ENCODE measurements around the gene MREG. TPM values are rescaled to one million over a fixed set of nuclear protein-coding genes. Genes with fewer than 3 reads are reported as not detected.

Gene MREG
- total RNA-seq, 6 donors from 2014 or later, result 15.4 to 22.6 (median 19.4) TPM

- no peaks in the 10 kb centered on the region for H3K9me3 ChIP-seq
- no peaks in the 10 kb centered on the region for H3K27me3 ChIP-seq
- H3K27ac ChIP-seq, result no peak overlapping the region
- 95 to 99% methylated on average over 5 of the region's 5 CpGs for WGBS, 2 donors
- no peaks in the 10 kb centered on the region for H3K36me3 ChIP-seq
- no peak for TF ChIP-seq EP300 (IDR thresholded peaks at IDR 0.05)
- TF ChIP-seq CTCF (IDR thresholded peaks at IDR 0.05), result no peak
- TF ChIP-seq POLR2A (IDR thresholded peaks at IDR 0.05), result no peak
- TF ChIP-seq POLR2AphosphoS5 (IDR thresholded peaks at IDR 0.05), result no peak
- H3K4me1 ChIP-seq, result peaks cover 9 to 15% (median 12%) of the 10 kb centered on the region in 4 donors
- no peak for DNase-seq
- no peak for ATAC-seq (ENCODE audit: low FRiP score in 2 of 2)
- H3K4me3 ChIP-seq, result no peak overlapping the region
These were observed 42.9 kb downstream of the MREG start for GRCh38 chr2:215970425-215970824.

- H3K9me3 ChIP-seq, result no peaks in the 10 kb centered on the region
- DNase-seq (no peak), ATAC-seq (ENCODE audit: low FRiP score in 2 of 2) (no peak)
- H3K36me3 ChIP-seq, result no peaks in the 10 kb centered on the region
- no peak overlapping the region for H3K27ac ChIP-seq
- H3K4me1 ChIP-seq, result peaks cover 7 to 11% (median 9%) of the 10 kb centered on the region in 4 donors
- H3K4me3 ChIP-seq, result no peak overlapping the region
- WGBS, 2 donors, result 90 to 91% methylated on average over 6 of the region's 6 CpGs
- TF ChIP-seq POLR2AphosphoS5 (IDR thresholded peaks at IDR 0.05) (no peak), CTCF (IDR thresholded peaks at IDR 0.05) (no peak), EP300 (IDR thresholded peaks at IDR 0.05) (no peak), POLR2A (IDR thresholded peaks at IDR 0.05) (no peak)
- no peaks in the 10 kb centered on the region for H3K27me3 ChIP-seq
These were observed 44.1 kb downstream of the MREG start for GRCh38 chr2:215969131-215969841.

GRCh38 chr2:215968499-215968898, 44.9 kb downstream of the MREG start:
- TF ChIP-seq CTCF (IDR thresholded peaks at IDR 0.05) (no peak), POLR2AphosphoS5 (IDR thresholded peaks at IDR 0.05) (no peak), POLR2A (IDR thresholded peaks at IDR 0.05) (no peak), EP300 (IDR thresholded peaks at IDR 0.05) (no peak)
- Histone ChIP-seq H3K4me1 (peaks cover 0 to 5% (median 2%) of the 10 kb centered on the region in 4 donors), H3K36me3 (no peaks in the 10 kb centered on the region), H3K9me3 (no peaks in the 10 kb centered on the region), H3K27ac (no peak overlapping the region), H3K27me3 (no peaks in the 10 kb centered on the region), H3K4me3 (no peak overlapping the region)
- WGBS, 2 donors, result 83 to 96% methylated on average over 3 of the region's 3 CpGs
- DNase-seq (no peak), ATAC-seq (ENCODE audit: low FRiP score in 2 of 2) (no peak)

- Histone ChIP-seq H3K9me3 (no peaks in the 10 kb centered on the region), H3K27ac (no peak overlapping the region), H3K4me3 (no peak overlapping the region), H3K36me3 (no peaks in the 10 kb centered on the region), H3K27me3 (no peaks in the 10 kb centered on the region), H3K4me1 (no peaks in the 10 kb centered on the region)
- 85 to 94% methylated on average over 3 of the region's 3 CpGs for WGBS, 2 donors
- no peak for DNase-seq
- TF ChIP-seq POLR2AphosphoS5 (IDR thresholded peaks at IDR 0.05) (no peak), POLR2A (IDR thresholded peaks at IDR 0.05) (no peak), CTCF (IDR thresholded peaks at IDR 0.05) (no peak), EP300 (IDR thresholded peaks at IDR 0.05) (no peak)
- no peak for ATAC-seq (ENCODE audit: low FRiP score in 2 of 2)
These were observed 45.6 kb downstream of the MREG start for GRCh38 chr2:215967590-215968378.
